SK-N-DZ (cell line): Measurements from ENCODE around the gene HSFX2. TPM values are rescaled to one million over a fixed set of nuclear protein-coding genes. Genes with fewer than 3 reads are reported as not detected.
"Not testable (repeated sequence)": the region's sequence is repeated elsewhere in the genome, so short reads cannot be mapped to it uniquely, and the experiment has no call there.

ENCODE experiments used
- DNase-seq: peaks from one replicate; pipeline ENCODE4 v3.0.0-alpha.2; 2015; ENCODE audit warnings: low spot score
- polyA plus RNA-seq, 2 experiments: library from polyadenylated mRNA; depleted of rRNA; stranded (reverse); fragments of >200 nt; gene quantifications; 2 replicates each; pipeline ENCODE4 v1.2.3, GENCODE V29; 2014

The HSFX2 gene, protein sequence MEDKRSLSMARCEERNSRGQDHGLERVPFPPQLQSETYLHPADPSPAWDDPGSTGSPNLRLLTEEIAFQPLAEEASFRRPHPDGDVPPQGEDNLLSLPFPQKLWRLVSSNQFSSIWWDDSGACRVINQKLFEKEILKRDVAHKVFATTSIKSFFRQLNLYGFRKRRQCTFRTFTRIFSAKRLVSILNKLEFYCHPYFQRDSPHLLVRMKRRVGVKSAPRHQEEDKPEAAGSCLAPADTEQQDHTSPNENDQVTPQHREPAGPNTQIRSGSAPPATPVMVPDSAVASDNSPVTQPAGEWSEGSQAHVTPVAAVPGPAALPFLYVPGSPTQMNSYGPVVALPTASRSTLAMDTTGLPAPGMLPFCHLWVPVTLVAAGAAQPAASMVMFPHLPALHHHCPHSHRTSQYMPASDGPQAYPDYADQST
- not detected in 2 replicates for polyA plus RNA-seq (2014; cell fraction: cytosol; rRNA removed)
- not detected in 2 replicates for polyA plus RNA-seq (2014; cell fraction: nucleus; rRNA removed)

DNA sequence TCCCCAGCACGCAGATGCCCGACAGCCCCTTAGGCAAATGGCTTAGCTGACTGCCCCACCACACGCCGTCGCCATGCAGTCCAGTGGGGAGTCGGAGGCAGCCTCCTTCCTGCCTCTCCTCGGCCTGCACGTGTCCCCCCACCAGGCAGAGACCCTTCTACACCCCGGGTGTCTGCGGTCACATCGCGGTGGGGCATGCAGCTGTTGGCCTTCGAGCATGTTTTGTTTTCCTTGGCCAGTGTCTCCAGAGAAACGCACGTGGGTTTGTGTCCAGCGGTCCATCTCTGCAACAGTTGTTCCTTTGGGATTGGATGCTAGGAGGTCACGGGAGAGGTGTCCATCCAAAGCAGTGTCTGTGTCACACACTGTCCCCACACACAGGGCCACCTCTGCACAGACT is at the start of gene HSFX2:
Gene HSFX2, minus strand, starts transcription at position 101 of the 400 bp plus-strand sequence. CDS start 614 bp downstream, outside the sequence.
- not testable (repeated sequence) for DNase-seq

DNA sequence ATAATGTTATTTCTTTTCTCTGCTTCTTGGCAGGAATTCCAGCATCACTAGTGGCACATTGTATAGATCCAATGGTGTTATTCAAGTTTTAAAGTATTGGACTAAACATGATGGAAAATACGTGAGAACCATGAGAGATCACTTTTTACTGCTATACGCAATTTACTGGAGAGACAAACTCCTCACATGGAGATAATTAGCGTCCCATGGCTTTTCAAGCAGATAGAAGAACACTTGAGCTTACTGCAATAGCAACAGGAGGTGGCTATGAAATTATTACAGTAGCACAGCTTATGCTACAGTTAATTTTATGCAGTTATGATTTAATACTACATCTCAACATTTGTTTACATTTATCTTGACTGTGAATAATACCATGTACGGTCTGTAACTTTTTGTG is 48.4 kb upstream of the HSFX2 start:
- no peak for DNase-seq

DNA sequence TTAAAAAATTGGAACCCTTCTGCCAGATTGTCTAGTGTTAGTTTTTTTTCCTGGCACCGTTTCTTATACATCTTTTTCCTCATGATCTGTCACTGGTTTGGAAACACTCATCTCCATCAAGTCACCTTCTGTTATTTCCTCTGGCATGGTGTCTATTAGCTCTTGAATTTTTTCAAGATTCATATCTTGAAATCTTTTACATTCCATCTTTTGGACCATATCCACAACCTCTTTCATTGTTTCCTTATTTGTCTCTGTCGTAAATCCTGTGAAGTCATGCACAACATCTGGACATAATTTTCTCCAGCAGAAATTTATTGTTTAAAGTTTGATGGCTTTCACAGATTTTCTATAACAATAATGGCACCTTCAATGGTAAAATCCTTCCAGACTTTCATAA is 46.7 kb upstream of the HSFX2 start:
- DNase-seq: no peak

DNA sequence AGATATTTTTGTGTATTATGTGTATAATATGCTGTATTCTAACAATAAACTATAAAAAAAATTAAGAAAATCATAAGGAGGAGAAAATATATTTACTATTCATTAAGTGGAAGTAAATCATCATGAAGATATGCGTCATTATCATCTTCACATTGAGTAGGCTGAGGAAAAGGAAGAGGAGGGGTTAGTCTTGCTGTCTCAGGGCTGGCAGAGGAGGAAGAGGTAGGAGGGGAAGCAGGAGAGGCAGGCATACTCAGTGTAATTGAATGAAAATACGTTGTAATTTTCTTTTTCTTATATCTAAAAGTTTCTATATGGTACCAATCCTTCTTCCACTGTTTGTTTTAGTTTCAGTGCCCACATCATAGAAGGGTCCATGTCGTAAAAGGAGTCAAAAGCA is 46.3 kb upstream of the HSFX2 start:
- no peak for DNase-seq

DNA sequence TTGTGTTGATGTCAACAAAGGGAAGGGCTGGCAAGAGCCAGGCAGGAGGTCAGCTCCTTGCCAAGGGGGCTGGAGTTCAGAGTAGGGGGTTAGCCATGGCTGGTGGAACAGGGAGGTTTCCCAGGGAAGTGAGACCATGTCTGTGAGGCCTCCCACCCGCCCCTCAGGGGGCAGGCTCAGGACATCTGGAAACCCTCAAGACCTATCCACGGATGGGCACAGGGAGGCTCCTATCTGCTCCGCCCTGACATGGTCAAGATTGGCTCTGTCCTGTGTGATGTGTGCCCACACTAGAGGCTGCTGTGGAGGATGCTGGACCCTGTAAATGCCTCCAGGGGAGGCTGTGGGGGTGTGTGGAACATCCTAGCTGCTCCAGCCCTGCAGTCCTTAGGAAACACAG is 44.5 kb upstream of the HSFX2 start:
- no peak for DNase-seq

DNA sequence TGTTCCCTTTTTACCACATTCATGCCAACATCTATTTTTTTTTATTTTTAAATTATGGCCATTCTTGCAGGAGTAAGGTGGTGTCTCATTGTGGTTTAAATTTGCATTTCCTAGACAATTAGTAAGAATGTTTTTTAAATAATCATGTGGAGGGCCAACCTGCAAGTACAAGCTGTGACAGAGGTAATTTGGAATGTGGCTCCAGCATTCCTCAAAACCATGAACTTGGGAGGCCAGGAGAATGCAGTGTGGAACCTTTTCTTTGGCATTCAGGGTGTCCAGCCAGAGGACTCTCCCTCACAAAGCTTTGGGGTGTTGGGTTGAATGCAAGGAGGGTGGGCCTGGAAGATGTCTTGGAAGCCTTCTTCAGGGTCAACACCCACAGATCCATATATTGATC is 43.7 kb upstream of the HSFX2 start:
- no peak for DNase-seq

DNA sequence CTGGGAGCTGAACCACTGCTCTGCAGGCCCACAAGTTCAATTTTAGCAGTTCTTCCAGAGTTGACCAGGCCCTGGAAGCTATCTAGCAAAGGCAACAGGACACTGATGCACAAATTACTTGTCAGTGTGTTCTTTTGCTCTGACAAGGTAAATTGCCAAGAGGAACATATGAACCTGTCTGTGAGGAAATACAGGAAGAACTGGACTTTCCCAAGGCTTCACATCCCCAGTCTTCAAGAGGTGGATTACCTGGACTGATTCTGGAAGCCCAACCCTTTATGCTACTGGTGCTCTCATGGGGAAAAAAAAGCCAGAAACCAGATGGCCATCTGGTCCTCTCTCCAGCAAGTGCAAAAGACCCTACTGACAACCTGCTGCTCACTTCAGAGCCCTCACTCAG is 38.4 kb upstream of the HSFX2 start:
- DNase-seq: no peak

DNA sequence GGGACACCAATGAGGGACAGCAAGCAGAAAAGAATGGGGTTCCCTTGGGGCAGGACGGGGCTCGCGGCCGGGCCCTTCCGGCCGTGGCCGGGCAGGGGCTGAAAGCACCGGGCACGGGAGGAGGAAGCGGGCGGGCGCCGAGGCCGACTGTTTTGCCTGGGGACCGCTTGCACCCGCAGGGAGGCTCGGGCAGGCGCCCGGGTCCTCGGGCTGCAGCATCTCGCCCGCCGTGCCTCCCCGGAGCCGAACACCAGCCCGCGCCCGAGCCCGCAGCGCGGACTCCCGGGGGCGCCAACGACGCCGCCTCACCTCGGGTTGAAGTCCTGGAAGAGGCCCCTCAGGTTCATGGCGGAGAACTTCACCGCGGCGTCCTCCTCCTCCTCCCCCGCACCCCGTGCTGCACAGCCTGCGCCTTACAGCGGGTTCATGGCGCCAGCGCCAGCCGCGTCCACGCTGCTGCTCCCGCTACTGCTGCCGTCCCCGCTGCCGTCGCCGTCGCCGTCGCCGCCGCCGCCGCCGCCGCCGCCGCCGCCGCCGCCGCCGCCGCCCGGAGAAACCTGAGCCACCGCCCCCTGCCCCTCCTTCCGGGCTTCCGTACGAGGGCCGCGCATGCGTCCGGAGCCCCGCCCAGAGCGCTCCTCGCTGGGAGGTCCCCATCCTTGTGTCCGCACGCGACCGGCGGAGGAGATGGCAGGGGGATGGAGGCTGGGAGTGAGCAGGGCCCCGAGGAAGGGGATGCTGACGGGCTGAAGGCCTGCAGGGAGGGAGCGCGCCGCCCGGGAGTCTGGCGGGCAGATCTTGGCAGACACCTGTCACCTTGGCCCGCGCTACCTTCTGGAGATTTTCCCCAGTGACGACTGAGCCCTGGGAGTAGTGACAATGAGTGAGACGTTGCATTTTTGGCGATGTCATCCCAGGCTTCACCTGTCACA is 36.4 kb upstream of the HSFX2 start, which contains the start of gene TMEM185A:
Gene TMEM185A, minus strand, starts transcription at position 559 of the 932 bp plus-strand sequence. Its CDS starts 212 bp downstream, at position 347.
- peak; percentile 71 for DNase-seq

DNA sequence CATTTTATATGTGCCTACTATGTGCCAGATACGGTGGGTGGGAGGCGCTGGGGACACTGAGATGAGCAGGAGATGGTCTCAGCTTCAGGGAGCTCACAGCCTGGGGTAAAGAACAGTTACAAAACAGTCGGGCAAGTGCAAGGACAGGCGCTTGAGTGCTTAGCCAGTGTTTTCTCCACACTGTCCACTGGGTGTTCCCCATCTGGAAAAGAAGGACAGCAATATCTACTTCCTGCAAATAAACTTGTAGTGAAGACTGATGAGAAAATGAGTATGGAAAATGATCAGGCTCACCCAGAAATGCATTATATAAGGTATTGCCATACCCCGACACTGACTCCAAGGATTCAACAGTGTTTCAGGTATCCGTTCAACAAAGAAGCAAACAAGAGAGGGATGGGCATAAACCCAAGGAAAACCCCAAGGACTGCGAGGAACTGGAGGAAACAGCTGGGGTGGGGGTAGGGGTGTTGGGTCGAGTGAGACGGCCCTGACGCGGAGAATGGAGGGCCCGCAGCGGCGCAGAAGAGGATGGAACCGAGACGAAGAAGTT is 35.6 kb upstream of the HSFX2 start:
- DNase-seq: peak; percentile 15

DNA sequence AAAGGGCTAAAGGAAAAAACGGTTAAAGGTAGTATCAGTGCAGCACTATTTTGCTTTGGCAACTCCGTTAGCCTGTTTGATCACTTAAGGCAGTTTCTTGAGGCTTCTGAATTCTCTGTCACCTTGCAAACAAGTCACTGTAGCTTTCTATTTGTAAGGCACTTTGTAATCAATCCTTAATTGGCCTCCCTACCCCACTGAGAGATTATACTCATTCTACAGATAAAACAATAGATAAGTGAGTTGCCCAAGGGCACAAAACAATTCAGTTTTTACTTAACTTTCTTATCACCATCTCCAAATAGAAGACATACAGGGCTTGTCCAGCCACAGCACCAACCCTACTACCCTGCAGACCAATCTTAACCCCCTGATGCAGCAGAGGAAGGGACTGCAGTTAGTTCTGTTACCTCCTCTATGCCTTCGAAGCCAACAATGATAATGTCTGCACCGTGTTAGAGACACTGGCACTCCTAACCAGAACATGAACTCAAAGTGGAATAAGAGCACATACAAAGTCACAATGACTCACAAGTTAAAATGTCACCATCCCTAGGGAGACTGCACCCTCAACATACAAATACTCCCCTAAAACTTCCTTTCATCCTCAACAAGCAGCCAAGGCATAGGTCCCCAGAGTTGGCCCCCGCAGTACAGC is 34.7 kb upstream of the HSFX2 start:
- no peak for DNase-seq

DNA sequence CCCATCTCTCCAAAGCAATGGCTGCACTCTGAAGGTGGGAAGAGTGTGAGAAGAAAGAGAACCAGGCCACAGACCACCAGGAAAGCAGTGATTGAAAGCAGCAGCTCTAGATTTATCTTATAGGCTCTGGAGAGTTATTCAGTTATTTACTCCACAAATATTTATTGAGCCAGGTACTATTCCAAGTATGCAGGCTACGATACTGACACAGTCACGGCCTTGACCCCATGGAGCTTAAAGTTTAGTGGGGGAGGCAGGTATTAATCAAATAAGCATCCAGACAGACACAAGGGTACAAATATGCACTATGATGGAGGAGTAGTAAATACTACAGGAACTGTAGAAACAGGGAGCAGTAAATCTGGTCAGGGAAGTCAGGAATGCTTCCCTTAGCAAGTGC is 33.7 kb upstream of the HSFX2 start:
- DNase-seq: no peak

DNA sequence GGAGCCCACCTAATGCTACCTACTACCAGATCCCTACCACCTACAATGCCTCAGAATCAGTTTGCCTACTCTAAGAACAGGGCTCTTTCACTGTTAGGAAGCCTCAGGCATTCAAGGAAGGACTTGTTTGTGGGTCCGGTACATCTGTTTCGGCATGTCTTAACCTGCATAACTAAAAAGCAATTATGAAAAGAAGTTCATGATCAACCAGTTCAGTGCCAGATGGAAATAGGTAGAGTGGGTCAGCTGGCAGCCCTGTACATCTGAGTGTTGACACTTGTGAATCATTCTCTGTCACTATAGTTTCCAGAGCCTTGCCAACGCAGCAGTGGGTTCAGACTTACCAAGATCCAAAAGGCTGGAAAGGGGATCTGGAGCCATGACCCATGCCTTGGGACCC is 33.2 kb upstream of the HSFX2 start:
- DNase-seq: no peak

DNA sequence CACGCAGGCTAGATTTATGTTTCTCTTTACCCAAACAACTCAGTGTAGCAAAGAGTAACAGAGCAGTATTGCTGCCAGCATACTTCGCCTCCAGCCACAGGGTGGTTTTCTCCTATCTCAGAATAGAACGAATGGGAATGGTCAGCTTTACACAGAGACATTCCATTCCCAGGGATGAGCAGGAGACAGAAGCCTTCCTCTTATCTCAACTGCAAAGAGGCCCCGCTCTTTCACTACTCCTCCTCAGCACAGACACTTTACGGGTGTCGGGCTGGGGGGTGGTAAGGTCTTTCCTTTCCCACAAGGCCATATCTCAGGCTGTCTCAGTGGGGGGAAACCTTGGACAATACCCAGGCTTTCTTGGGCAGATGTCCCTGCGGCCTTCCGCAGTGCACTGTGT is 31.7 kb upstream of the HSFX2 start:
- not testable (repeated sequence) for DNase-seq

DNA sequence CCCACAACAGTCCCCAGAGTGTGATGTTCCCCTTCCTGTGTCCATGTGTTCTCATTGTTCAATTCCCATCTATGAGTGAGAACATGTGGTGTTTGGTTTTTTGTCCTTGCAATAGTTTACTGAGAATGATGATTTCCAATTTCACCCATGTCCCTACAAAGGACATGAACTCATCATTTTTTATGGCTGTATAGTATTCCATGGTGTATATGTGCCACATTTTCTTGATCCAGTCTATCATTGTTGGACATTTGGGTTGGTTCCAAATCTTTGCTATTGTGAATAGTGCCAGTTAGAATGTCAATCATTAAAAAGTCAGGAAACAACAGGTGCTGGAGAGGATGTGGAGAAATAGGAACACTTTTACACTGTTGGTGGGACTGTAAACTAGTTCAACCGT is 24.5 kb upstream of the HSFX2 start:
- DNase-seq: not testable (repeated sequence)

DNA sequence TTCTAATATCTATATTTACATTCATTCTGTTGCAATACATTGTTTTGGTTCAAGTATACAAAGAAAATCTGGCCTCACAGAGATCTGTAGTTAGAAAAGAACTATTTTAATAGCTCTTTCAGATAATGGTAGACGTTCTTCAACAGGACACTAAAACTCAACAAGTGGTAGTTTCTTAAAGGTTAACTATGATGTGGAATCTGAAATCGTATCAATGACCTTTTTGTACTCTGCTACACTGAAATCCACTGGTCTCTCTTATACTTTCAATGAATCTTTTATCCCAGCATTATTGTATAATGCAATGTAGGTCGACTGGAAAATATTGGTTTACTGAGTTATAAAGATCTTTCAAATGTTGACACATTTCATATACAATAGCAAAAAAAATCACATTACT is 23.8 kb upstream of the HSFX2 start:
- no peak for DNase-seq

DNA sequence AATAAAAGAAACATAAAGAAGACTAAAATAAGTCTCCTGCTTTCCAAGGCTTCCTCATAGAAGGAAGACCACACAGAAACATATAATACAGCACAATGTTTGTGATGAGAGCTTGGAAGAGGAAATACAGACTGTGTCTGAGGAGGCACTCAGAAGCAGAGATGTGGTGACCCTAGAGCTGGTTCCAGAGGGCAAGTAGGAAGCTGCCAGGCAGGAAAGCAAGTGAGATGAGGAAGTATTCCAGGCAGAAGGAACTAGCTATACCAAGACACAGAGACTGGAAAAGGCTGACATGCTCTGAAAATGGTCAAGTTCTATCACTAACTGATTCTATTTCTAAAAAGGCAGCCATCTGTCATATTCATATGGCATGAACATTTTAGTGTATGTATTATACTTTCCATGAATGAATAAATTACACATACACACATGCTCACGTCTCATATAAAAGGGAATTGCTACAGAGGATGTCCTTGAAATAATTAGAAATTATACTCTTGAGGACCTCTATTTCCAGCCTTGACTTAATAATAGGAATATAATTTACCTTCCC is 16.6 kb upstream of the HSFX2 start:
- no peak for DNase-seq

DNA sequence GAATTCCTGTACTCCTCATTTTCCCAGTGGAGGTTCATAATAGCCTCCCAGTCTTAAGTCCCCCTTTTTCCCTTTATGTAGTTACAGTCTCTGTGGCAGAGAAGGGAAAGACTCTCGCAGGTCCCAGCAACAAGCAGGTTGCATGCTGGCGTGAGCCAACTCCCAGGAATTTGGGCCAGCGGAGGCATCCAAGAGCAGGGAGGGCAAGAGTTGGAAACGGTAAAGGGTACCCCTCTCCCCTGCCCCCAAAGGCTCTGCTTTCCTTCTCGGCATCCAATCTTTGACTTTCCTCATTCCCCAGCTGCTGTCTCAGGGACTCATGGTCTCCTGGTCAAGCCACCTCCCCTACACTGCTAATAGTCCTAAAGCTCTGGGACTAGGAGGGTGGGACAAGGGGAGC is 15.4 kb upstream of the HSFX2 start:
- DNase-seq: no peak

DNA sequence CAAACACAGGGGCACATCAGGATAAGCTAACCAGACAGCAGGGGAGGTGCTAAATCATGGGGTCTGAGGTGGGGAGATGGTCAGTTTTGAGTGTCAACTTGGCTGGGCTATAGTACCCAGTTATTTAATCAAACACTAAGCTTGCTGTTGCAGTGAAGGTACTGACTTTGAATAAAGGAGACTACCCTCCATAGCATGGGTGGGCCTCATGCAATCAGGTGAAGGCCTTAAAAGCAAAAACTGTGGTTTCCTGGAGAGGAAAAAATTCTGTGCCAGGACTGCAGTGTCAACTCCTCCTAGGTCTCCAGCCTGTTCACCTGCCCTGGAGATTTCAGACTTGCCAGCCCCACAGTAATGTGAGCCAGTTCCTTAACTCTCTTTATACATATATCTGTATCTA is 12.6 kb upstream of the HSFX2 start:
- DNase-seq: no peak

DNA sequence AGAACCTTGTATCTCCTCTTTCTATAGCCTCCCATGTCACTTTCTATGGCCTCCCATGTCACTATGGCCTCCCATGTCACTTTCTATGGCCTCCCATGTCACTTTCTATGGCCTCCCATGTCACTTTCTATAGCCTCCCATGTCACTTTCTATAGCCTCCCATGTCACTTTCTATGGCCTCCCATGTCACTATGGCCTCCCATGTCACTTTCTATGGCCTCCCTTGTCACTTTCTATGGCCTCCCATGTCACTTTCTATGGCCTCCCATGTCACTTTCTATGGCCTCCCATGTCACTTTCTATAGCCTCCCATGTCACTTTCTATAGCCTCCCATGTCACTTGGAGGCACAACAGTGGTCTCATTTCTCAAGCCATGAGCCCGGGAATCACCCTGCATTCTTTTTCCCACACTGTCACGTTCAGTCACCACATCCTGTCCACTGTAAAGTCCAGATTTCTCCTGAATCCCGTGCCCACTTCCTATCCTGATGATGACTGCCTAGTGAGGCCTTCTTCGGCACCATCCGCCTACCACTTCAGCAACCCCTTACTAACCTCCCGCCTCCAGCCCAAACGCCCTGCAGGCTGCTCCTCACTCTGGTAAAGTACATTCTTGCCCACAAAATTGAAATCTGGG is 10.3 kb upstream of the HSFX2 start:
- DNase-seq: not testable (repeated sequence)

DNA sequence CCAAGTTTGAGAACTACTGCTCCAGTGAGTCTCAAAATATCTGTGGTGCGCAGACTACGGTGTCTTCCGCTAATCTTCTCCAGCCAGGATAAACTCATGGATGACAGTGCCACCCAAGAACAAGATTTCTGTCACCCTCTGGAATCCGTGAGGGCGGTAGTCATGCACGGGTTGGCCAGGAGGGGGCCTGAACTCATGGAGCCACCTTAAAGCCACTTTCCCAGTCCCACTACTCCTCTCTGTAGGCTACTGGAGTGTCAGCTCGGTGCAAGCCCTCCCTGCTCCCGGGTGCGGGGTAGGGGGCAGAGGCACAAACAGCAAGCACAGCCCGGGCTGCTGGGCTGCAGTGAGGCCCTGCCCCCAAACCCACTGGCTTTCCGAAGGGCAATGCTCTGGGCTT is 3.5 kb upstream of the HSFX2 start:
- not testable (repeated sequence) for DNase-seq

DNA sequence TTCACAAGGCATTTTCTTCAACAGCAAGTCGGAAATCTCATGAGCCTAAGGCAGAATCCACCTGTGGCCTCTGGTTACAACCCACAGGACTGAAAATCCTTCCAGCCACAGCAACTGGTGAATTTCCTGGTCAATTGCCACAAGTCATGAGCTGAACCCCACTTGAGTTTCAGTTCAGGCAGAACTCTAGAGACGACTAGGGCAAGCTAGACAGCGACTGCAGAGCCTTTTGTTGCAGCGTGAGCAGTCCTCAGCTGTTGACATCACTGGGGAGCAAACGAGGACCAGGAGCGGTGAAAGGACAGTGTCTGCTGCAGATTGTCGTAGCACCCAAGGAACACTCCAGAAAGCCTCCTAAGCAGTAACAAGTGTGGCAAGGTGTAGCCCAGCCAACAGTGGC is 829 bp upstream of the HSFX2 start:
- DNase-seq: not testable (repeated sequence)
